Aorta (tissue), 5 donors: ENCODE results near the gene NPR2. TPM values are rescaled to one million over a fixed set of nuclear protein-coding genes. Genes with fewer than 3 reads are reported as not detected.

Experiments
- ATAC-seq: fragments of 200-7000 bp; cut with Tn5 transposase; one replicate; pipeline ENCODE4 v1.9.1; 2022; ENCODE audit warnings: moderate library complexity; ENCODE audit not compliant: low FRiP score
- DNase-seq, 2 donors: peaks; one replicate each; pipeline ENCODE4 v3.0.0-alpha.2; 2020
- H3K27ac ChIP-seq, 2 donors: one replicate each; pipeline ENCODE4 v1.5.1; 2013; ENCODE audit warnings: low read length in 2 of 2, mild to moderate bottlenecking in 2 of 2, moderate library complexity in 2 of 2, control low read depth in 1 of 2, inconsistent platforms in 1 of 2, low read depth in 1 of 2
- H3K27me3 ChIP-seq, 2 donors: one replicate each; pipeline ENCODE4 v1.6.1; 2013; ENCODE audit warnings: control low read depth in 1 of 2, low read length in 1 of 2, mild to moderate bottlenecking in 1 of 2, moderate library complexity in 1 of 2; ENCODE audit not compliant: insufficient read depth in 2 of 2, control insufficient read depth in 1 of 2
- H3K36me3 ChIP-seq, 2 donors: one replicate each; pipeline ENCODE4 v1.6.1; 2013; ENCODE audit warnings: control low read depth in 1 of 2, low read length in 1 of 2, mild to moderate bottlenecking in 1 of 2; ENCODE audit not compliant: insufficient read depth in 2 of 2, control insufficient read depth in 1 of 2
- H3K4me1 ChIP-seq, 2 donors: one replicate each; pipeline ENCODE4 v1.6.1; 2013; ENCODE audit warnings: low read length in 2 of 2, control low read depth in 1 of 2, mild to moderate bottlenecking in 1 of 2, moderate library complexity in 1 of 2; ENCODE audit not compliant: insufficient read depth in 2 of 2, control insufficient read depth in 1 of 2
- H3K4me3 ChIP-seq, 2 donors: one replicate each; pipeline ENCODE4 v1.5.1; 2013; ENCODE audit warnings: low read length in 2 of 2, control low read depth in 1 of 2, mild to moderate bottlenecking in 1 of 2
- H3K9me3 ChIP-seq: one replicate; pipeline ENCODE4 v1.6.1; 2013; ENCODE audit warnings: mild to moderate bottlenecking, low read length; ENCODE audit not compliant: control insufficient read depth
- WGBS, 2 donors: extraction: QIAGEN DNeasy Blood & Tissue Kit; methylation state at CpG; one replicate each; pipeline ENCODE4 v1.1.7; 2013; 5-methylcytosine and 5-hydroxymethylcytosine counted together
- intact Hi-C, 2 donors: fragments of 100-400 bp; cut with DNase I; formaldehyde crosslinking; loops; one replicate each; pipeline versions ENCODE4 v1.14.2 to v1.15.0; 2022
- polyA plus RNA-seq, 2 donors: library from polyadenylated mRNA; stranded (reverse); fragments of 200-250 nt; gene quantifications; one replicate each; pipeline ENCODE4 v1.2.3, GENCODE V29; 2013
- total RNA-seq, 2 donors: library from RNA; stranded (reverse); fragmentation: NEBNext Ultra II Directional; extraction: Animal tissue kit (Norgen Biotek cat#: 25700); gene quantifications; one replicate each; pipeline ENCODE4 v1.2.1, GENCODE V29; 2021
- donor health status: healthy with polysubstance abuse.
- donor health status: Bipolar disorder and iron deficiency.
- donor health status: DM: no; HTN: no; CAD: no.
- donor health status: DM: no; HTN: no; CAD: no.
- donor health status: DM: yes; HTN: yes; CAD: no.

Gene NPR2
- total and polyA plus RNA-seq, 4 donors = 13.3 to 85.0 (median 42.7) TPM

DNA sequence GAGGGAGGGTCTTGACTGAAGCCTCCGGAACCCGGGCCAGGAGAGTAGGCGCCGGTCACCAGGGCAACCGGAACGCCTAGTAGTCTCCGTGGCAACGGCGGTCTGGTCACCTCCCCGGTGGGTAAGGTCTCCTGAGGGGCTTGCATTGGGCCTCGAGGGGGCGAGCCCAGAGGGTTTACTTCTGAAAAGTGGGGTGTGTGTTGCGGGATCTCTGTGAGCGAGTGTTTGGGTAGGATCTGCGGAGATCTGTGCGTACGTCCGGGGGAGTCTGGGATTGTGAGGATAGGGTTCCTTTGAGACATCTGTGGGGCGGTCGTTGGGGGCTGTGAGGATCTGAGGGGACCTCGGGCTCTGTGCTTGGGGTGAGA, 37.3 kb downstream of the NPR2 start, which contains the start of gene FAM221B:
Gene FAM221B, minus strand, starts transcription at position 17 of the 368 bp plus-strand sequence. CDS start 2,571 bp downstream, outside the sequence.
- Histone ChIP-seq H3K4me1 (peaks cover 0 to 5% of the 10 kb centered on the region in 2 donors), H3K9me3 (no peaks in the 10 kb centered on the region), H3K36me3 (no peaks in the 10 kb centered on the region), H3K4me3 (peak within 1 kb of the TSS; percentile 45 to 46), H3K27ac (peak within 1 kb of the TSS; percentile 66 to 87), H3K27me3 (no peaks in the 10 kb centered on the region)
- DNase-seq = no peak
- no peak for ATAC-seq
- WGBS, 2 donors = 1% methylated on average over 21 of the region's 21 CpGs
- intact Hi-C loops = loop anchor here in 1 of 2 donors (5.0 kb wide), 2 partner anchors 36 to 54 kb away; partner anchors contain the start of gene NPR2

DNA sequence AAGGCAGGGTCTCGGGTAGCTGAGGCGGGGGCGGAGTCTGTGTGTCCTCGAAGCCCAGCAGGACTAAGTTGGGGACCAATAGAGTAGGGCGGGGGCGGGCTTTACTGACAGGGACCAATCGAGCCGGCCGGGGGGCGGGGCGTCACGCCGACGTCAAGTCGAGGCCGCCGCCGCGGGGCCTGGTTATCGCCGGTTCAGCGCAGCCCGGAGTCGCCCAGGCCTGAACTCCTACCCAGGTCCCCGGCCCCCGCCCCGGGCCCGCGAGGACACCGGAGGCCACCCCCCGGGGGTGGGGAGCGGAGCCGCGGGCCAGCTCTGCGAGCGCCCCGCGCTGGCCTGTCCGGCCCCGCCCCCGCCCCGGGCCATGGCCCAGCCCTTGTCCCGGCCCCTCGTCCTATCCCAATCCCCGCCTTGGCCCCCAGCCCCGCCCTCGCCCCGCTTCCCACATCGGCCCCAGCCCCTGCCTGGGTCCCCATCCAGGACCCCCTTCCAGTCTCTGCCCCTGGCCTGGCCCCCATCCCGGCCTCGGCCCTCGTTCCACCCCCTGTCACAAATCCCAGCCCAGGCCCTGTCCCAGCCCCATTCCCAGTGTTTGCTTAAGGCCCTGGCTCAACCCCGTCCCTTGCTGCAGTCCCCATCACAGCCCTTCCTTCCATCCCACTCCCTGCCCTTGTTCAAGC, 37.8 kb downstream of the NPR2 start, which contains the start of gene TMEM8B:
Gene TMEM8B, plus strand, starts transcription at position 145 of the 680 bp plus-strand sequence. Its CDS starts 220 bp downstream, at position 365.
- Histone ChIP-seq H3K9me3 (no peaks in the 10 kb centered on the region), H3K4me1 (peaks cover 0 to 5% of the 10 kb centered on the region in 2 donors), H3K36me3 (no peaks in the 10 kb centered on the region), H3K27me3 (no peaks in the 10 kb centered on the region), H3K27ac (peak within 1 kb of the TSS; percentile 66 to 87), H3K4me3 (peak within 1 kb of the TSS; percentile 45 to 46)
- peak; percentile 98 for DNase-seq
- intact Hi-C loops = loop anchor here in 1 of 2 donors (5.0 kb wide), 2 partner anchors 37 to 53 kb away; partner anchors contain the start of gene NPR2
- ATAC-seq = peak; percentile 92
- WGBS, 2 donors = 1 to 4% methylated on average over 20 to 53 of the region's 53 CpGs

DNA sequence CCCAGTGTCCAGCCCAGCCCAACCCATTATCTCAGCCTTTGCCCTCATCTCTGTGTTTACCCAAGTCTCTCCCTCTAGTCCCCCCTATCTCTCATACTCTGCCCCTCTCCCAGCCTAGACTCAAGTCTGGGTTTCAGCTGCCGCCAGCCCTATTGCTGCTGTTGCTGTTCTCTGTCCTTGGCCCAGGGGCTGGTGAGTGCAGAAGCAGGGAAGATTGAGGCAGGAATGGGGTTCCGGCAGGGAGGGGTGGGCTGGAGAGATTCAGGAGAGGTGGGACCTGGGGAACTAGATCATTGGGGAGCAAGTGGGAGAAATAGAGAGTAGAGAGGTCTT, 38.3 kb downstream of the NPR2 start:
- 5 to 11% methylated on average over 2 of the region's 2 CpGs for WGBS, 2 donors
- H3K36me3 ChIP-seq = no peaks in the 10 kb centered on the region
- DNase-seq (no peak), ATAC-seq (no peak)
- peak overlapping the region; percentile 66 to 87 for H3K27ac ChIP-seq
- peak overlapping the region; percentile 45 to 46 for H3K4me3 ChIP-seq
- intact Hi-C loops = loop anchor here in 1 of 2 donors (5.0 kb wide), 2 partner anchors 37 to 53 kb away; partner anchors contain the start of gene NPR2
- H3K4me1 ChIP-seq = peaks cover 0 to 5% of the 10 kb centered on the region in 2 donors
- no peaks in the 10 kb centered on the region for H3K9me3 ChIP-seq
- no peaks in the 10 kb centered on the region for H3K27me3 ChIP-seq

DNA sequence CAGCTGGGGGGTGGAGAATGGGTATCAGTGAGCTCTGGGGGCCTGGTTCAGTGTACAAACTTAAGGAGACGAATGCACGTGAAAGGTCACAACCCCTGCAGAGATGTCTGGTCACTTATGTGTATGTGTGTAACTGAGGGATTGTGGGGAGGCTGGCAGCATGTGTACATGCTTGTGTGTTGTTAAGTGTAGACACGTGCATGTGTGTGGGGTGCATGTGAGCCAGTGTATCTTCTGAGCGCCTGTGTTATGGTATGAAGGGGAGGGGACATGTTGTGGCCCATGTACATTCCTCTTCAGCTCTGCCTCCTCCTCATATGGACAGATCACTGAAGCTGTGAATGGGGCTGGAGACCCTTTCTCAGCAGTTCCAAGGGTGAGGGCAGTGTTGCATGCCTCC, 39.6 kb downstream of the NPR2 start:
- Histone ChIP-seq H3K27me3 (no peaks in the 10 kb centered on the region), H3K4me3 (no peak overlapping the region), H3K4me1 (peaks cover 0 to 5% of the 10 kb centered on the region in 2 donors), H3K27ac (no peak overlapping the region), H3K36me3 (no peaks in the 10 kb centered on the region), H3K9me3 (no peaks in the 10 kb centered on the region)
- WGBS, 2 donors = 67 to 77% methylated on average over 4 of the region's 4 CpGs
- intact Hi-C loops = no loop called here
- ATAC-seq (no peak), DNase-seq (no peak)

DNA sequence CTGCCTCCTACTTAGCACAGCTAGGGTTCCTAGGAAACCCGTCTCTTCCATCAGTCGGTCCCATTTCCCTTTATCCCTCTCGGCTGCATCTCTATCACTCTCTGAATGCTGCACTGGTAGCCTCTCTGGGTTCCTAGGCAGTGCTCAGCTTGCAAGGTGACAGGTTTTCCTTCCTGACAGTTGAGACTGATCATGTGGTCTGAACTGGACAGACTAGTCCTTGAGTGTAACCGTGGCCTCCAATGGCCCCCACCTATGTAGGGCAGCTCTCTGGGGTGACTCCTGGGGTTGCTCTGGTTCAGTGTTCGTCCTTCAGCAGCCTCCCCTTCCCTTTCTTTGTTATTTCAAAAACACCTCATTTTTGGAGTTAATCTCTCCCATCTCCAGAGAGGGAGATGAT, 41.4 kb downstream of the NPR2 start:
- intact Hi-C loops = loop anchor here in 1 of 2 donors (1.0 kb wide), 1 partner anchor 85 kb away; no protein-coding TSS in a partner anchor
- H3K27ac ChIP-seq = no peak overlapping the region
- DNase-seq (no peak), ATAC-seq (no peak)
- WGBS, 2 donors = 84 to 86% methylated on average over 5 of the region's 5 CpGs
- no peaks in the 10 kb centered on the region for H3K36me3 ChIP-seq
- H3K27me3 ChIP-seq = no peaks in the 10 kb centered on the region
- H3K4me3 ChIP-seq = no peak overlapping the region
- H3K4me1 ChIP-seq = peaks cover 0 to 5% of the 10 kb centered on the region in 2 donors
- no peaks in the 10 kb centered on the region for H3K9me3 ChIP-seq

DNA sequence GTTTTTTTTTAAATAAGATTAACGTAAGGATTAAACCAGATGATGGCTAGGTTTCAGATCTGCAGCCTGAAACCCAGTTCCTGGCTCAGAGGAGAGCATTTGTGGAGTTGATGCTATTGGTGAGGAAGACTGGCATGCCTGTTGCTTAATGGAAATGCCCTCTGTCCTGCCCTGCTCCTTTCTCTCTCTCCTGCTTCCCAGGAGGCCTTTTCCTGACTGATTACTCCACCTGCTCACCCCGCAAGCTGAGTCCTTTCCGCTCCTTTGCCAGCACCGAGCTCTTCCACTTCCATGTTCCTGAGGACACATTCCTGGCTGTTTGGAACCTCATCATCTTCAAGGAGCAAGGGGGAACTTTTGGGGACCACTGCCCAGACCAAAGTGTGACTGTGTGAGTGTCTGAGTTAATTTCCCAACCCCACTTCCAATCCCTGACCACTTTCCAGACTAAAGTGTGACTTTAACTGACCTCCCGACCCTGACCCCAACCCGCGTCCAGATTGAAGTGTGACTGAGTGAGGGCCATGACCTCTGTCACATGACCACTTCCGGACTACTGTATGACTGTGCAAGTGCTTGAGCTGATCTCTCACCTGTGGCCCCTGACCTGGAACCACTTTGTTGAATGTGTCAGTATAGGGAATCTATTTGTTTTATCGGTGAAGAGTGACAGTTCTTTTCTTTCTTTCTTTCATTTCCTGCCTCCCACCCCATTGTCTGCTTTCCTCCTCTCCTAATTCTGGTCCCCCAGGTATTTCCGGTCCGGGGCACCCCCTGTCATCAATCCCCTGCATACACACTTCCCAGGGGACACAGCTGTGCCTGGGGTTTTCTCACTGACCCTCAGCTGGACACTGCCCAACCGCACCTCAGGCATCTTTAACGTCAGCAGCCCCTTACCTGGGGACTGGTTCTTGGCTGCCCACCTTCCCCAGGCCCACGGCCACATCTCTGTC, 43.1 kb downstream of the NPR2 start:
- DNase-seq = no peak
- intact Hi-C loops = no loop called here
- no peak overlapping the region for H3K27ac ChIP-seq
- ATAC-seq = no peak
- WGBS, 2 donors = 79 to 82% methylated on average over 14 of the region's 14 CpGs
- no peak overlapping the region for H3K4me3 ChIP-seq
- no peaks in the 10 kb centered on the region for H3K9me3 ChIP-seq
- peaks cover 0 to 5% of the 10 kb centered on the region in 2 donors for H3K4me1 ChIP-seq
- no peaks in the 10 kb centered on the region for H3K27me3 ChIP-seq
- no peaks in the 10 kb centered on the region for H3K36me3 ChIP-seq

DNA sequence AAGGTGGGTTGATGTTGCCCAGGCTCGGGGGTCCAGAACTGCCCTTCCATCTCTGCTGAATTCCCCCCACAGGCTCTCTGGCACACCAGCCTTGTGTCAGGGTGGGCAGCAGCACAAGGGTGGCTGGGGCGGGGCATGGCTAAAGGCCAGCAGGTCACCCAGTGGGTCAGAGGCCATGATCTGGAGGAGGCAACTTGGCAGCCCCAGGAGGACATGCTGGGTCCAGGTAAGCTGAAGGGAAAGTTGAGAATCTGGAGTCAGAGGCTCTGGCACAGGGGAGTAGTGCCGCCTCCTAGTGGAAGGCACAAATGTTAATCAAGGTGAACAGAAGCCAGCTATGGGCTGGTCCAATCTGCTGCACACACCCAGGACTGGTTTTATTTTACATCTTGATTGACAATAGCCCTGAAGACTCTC, 43.8 kb downstream of the NPR2 start:
- no peaks in the 10 kb centered on the region for H3K27me3 ChIP-seq
- H3K4me3 ChIP-seq = no peak overlapping the region
- DNase-seq = no peak
- no peak for ATAC-seq
- no peaks in the 10 kb centered on the region for H3K4me1 ChIP-seq
- no peaks in the 10 kb centered on the region for H3K9me3 ChIP-seq
- H3K36me3 ChIP-seq = no peaks in the 10 kb centered on the region
- 90 to 91% methylated on average over 3 of the region's 3 CpGs for WGBS, 2 donors
- H3K27ac ChIP-seq = no peak overlapping the region
- intact Hi-C loops = no loop called here

DNA sequence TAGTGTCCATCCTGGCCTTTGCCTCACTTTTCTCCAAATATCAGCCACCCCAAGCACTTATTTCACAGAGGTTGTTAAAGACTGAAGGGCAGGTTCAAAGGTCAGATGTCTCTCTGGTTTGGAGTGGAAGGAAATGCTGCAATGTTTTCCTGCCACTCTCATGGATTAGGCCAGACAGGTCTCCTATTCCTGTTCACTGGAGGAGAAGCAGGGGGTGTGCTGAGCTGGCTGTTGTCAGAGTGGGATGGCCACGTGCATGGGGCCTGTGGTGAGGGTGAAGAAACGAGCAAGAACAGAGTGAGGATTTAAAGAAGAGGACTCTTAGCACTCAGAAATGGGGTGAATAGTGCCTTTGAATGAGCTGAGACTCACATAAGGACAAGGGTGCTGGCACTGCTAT, 44.4 kb downstream of the NPR2 start:
- H3K4me3 ChIP-seq = no peak overlapping the region
- DNase-seq (no peak), ATAC-seq (no peak)
- H3K27me3 ChIP-seq = no peaks in the 10 kb centered on the region
- H3K27ac ChIP-seq = no peak overlapping the region
- H3K36me3 ChIP-seq = no peaks in the 10 kb centered on the region
- intact Hi-C loops = no loop called here
- H3K9me3 ChIP-seq = no peaks in the 10 kb centered on the region
- H3K4me1 ChIP-seq = no peaks in the 10 kb centered on the region
- 92% methylated on average over 2 of the region's 2 CpGs for WGBS, 2 donors
